Right lobe of liver (tissue), 6 donors: Measurements from ENCODE around the gene FRAT2. TPM values are rescaled to one million over a fixed set of nuclear protein-coding genes. Genes with fewer than 3 reads are reported as not detected.

ENCODE experiments used
- ATAC-seq, 4 donors: fragments of 200-7000 bp; cut with Tn5 transposase; one replicate each; pipeline ENCODE4 v1.9.1; 2020; ENCODE audit warnings: mild to moderate bottlenecking in 4 of 4, moderate library complexity in 4 of 4
- DNase-seq, 3 donors: peaks; one replicate each; pipeline ENCODE4 v3.0.0-alpha.2; 2020
- H3K27ac ChIP-seq, 3 donors: fragments of 200-600 bp; one replicate each; pipeline ENCODE4 v1.8.0; 2022
- H3K27me3 ChIP-seq, 2 donors: fragments of 200-600 bp; one replicate each; pipeline ENCODE4 v1.8.0; 2022
- H3K36me3 ChIP-seq, 4 donors: fragments of 200-600 bp; sonication (generic) in 1 of 4; one replicate each; pipeline versions ENCODE4 v1.5.1 to v1.8.0; 2017 to 2022; ENCODE audit warnings: control low read depth in 1 of 4
- H3K4me1 ChIP-seq, 4 donors: fragments of 200-600 bp; sonication (generic) in 1 of 4; one replicate each; pipeline versions ENCODE4 v1.5.1 to v1.8.0; 2017 to 2022; ENCODE audit warnings: control low read depth in 1 of 4
- H3K4me3 ChIP-seq, 3 donors: fragments of 200-600 bp; one replicate each; pipeline ENCODE4 v1.8.0; 2022
- H3K9me3 ChIP-seq, 4 donors: fragments of 200-600 bp; sonication (generic) in 1 of 4; one replicate each; pipeline versions ENCODE4 v1.5.1 to v1.8.0; 2017 to 2022; ENCODE audit warnings: control low read depth in 1 of 4
- CTCF ChIP-seq, 4 donors: fragments of 200-600 bp in 3 of 4; fragments of 450-650 bp in 1 of 4; IDR thresholded peaks; one replicate each; pipeline versions ENCODE4 v1.5.1 to v1.8.0; 2016 to 2022; ENCODE audit warnings: antibody characterized with exemption in 4 of 4, mild to moderate bottlenecking in 2 of 4
- POLR2A ChIP-seq: fragments of 450-650 bp; IDR thresholded peaks from one replicate; pipeline ENCODE4 v1.6.1; 2017; ENCODE audit warnings: antibody characterized with exemption, mild to moderate bottlenecking
- WGBS: methylation state at CpG from one replicate; pipeline ENCODE4 v1.1.6; 2018; ENCODE audit warnings: low coverage, low lambda C conversion rate; ENCODE audit not compliant: insufficient coverage; ENCODE audit errors: missing lambda C conversion rate; 5-methylcytosine and 5-hydroxymethylcytosine counted together
- intact Hi-C, 2 donors: fragments of 100-400 bp; cut with DNase I; formaldehyde crosslinking; loops; one replicate each; pipeline versions ENCODE4 v1.11.2 to v1.14.1; 2022
- total RNA-seq, 6 experiments: library from RNA; depleted of rRNA in 2 of 6; stranded (reverse); fragments of >200 nt in 2 of 6; fragmentation: NEBNext Ultra II Directional in 3 of 6; extraction: Animal tissue kit (Norgen Biotek cat#: 25700) in 3 of 6; gene quantifications; one replicate each; pipeline versions ENCODE4 v1.1.0 to v1.2.4, GENCODE V29; 2016 to 2023
- donor health status: DM: no; HTN: yes; CAD: no.
- donor health status: DM: no; HTN: no; CAD: no.
- donor health status: DM: no; HTN: no; CAD: no.
- donor health status: DM: no; HTN: yes; CAD: no.
- donor health status: DM: no; HTN: yes; CAD: no.

The FRAT2 gene
- total RNA-seq, 6 experiments from 2014 or later, result 8.3 to 11.4 (median 9.7) TPM

GRCh38 chr10:97372233-97372875 is 37.8 kb upstream of the FRAT2 start:
- no peak for DNase-seq
- H3K9me3 ChIP-seq, result no peaks in the 10 kb centered on the region
- no peak overlapping the region for H3K4me3 ChIP-seq
- H3K27me3 ChIP-seq, result no peaks in the 10 kb centered on the region
- TF ChIP-seq POLR2A (no peak), CTCF (IDR thresholded peaks at IDR 0.05) (no peak)
- intact Hi-C loops, result no loop called here
- no peak overlapping the region for H3K27ac ChIP-seq
- H3K4me1 ChIP-seq, result no peaks in the 10 kb centered on the region
- ATAC-seq, result peak; percentile 11 to 35 (median 26)
- peaks cover 0 to 12% (median under 1%) of the 10 kb centered on the region in 4 donors for H3K36me3 ChIP-seq
- WGBS, result 89% methylated on average over 3 of the region's 7 CpGs

GRCh38 chr10:97371696-97372095 is 37.2 kb upstream of the FRAT2 start:
- no peaks in the 10 kb centered on the region for H3K4me1 ChIP-seq
- H3K27me3 ChIP-seq, result no peaks in the 10 kb centered on the region
- intact Hi-C loops, result no loop called here

GRCh38 chr10:97367126-97367649 is 32.7 kb upstream of the FRAT2 start:
- Histone ChIP-seq H3K27ac (peak overlapping the region in 1 of 3 donors; percentile 57), H3K4me1 (peaks cover 0 to 3% (median 0%) of the 10 kb centered on the region in 4 donors), H3K27me3 (no peaks in the 10 kb centered on the region), H3K4me3 (no peak overlapping the region), H3K9me3 (no peaks in the 10 kb centered on the region), H3K36me3 (peaks cover 0 to 10% (median 0%) of the 10 kb centered on the region in 4 donors)
- TF ChIP-seq POLR2A (no peak), CTCF (IDR thresholded peaks at IDR 0.05) (no peak)
- DNase-seq (no peak), ATAC-seq (no peak)
- 100% methylated on average over 4 of the region's 12 CpGs for WGBS
- intact Hi-C loops, result no loop called here

More at GRCh38 chr10:97371696-97372095, 37.2 kb upstream of the FRAT2 start:
- peaks cover 0 to 12% (median 0%) of the 10 kb centered on the region in 4 donors for H3K36me3 ChIP-seq
- TF ChIP-seq CTCF (IDR thresholded peaks at IDR 0.05) (no peak), POLR2A (no peak)
- H3K27ac ChIP-seq, result no peak overlapping the region
- DNase-seq (no peak), ATAC-seq (no peak)
- WGBS, result 100% methylated on average over 1 of the region's 7 CpGs
- no peaks in the 10 kb centered on the region for H3K9me3 ChIP-seq
- H3K4me3 ChIP-seq, result no peak overlapping the region

- Histone ChIP-seq H3K4me3 (no peak overlapping the region), H3K27me3 (no peaks in the 10 kb centered on the region), H3K27ac (peak overlapping the region in 2 of 3 donors; percentile 57 to 63), H3K4me1 (peaks cover 0 to 3% (median 0%) of the 10 kb centered on the region in 4 donors), H3K36me3 (peaks cover 0 to 10% (median 0%) of the 10 kb centered on the region in 4 donors), H3K9me3 (no peaks in the 10 kb centered on the region)
- ATAC-seq, result no peak
- intact Hi-C loops, result no loop called here
- 76% methylated on average over 5 of the region's 11 CpGs for WGBS
- DNase-seq, result no peak
- no peak for TF ChIP-seq CTCF (IDR thresholded peaks at IDR 0.05)
- TF ChIP-seq POLR2A, result no peak
Measured at GRCh38 chr10:97366572-97366971, 32.0 kb upstream of the FRAT2 start.
